Caco-2 (cell line): Measurements from ENCODE around the gene IDH3G. TPM values are rescaled to one million over a fixed set of nuclear protein-coding genes. Genes with fewer than 3 reads are reported as not detected.
A peak's percentile ranks its signal among the peaks of the same experiment; 100 is the strongest.

Experiments
- BruUV-seq: library from RNA; stranded (reverse); fragments of 400-500 nt; replicated peaks from 2 replicates; lab custom pipeline; 2021; lab: Mats Ljungman, UMichigan
- CTCF ChIA-PET: fragments of 300-600 bp; sonication (Branson Sonifier 250); formaldehyde crosslinking; loops from one replicate; lab custom pipeline; 2022; ENCODE audit warnings: antibody characterized with exemption; lab: Charles Lee
- POLR2A ChIA-PET: fragments of 300-600 bp; sonication (Branson Sonifier 250); formaldehyde crosslinking; loops from one replicate; lab custom pipeline; 2022; ENCODE audit warnings: antibody characterized with exemption; lab: Charles Lee
- DNase-seq, 2 experiments: peaks; one replicate each; pipeline versions ENCODE4 v3.0.0 to v3.0.0-alpha.2; 2020 to 2022
- H3K27me3 ChIP-seq: replicated peaks from 2 replicates; pipeline ENCODE4 v1.6.0; 2011; ENCODE audit warnings: low read length; ENCODE audit not compliant: control insufficient read depth, insufficient read depth
- H3K36me3 ChIP-seq: 2 replicates; pipeline ENCODE4 v1.5.1; 2011; ENCODE audit warnings: low read length; ENCODE audit not compliant: control insufficient read depth, insufficient read depth
- H3K4me1 ChIP-seq: fragments of 250-450 bp; sonication (Bioruptor Pico); 2 replicates; pipeline ENCODE4 v1.5.1; 2020; ENCODE audit warnings: mild to moderate bottlenecking
- H3K4me3 ChIP-seq: 2 replicates; pipeline ENCODE4 v1.5.1; 2011; ENCODE audit warnings: low read depth, mild to moderate bottlenecking, control low read depth, low read length
- H3K9me3 ChIP-seq: fragments of 250-450 bp; sonication (Bioruptor Pico); 2 replicates; pipeline ENCODE4 v1.5.1; 2020; ENCODE audit warnings: mild to moderate bottlenecking, moderate library complexity
- H3K27ac Mint-ChIP-seq: one replicate; pipeline ENCODE4 v1.8.0; 2022; ENCODE audit warnings: mixed read lengths; ENCODE audit not compliant: unreplicated experiment
- H3K27me3 Mint-ChIP-seq: one replicate; pipeline ENCODE4 v1.8.0; 2022; ENCODE audit warnings: mixed read lengths; ENCODE audit not compliant: insufficient read depth, unreplicated experiment
- H3K36me3 Mint-ChIP-seq: one replicate; pipeline ENCODE4 v1.8.0; 2022; ENCODE audit warnings: mild to moderate bottlenecking, mixed read lengths; ENCODE audit not compliant: insufficient read depth, unreplicated experiment
- H3K4me1 Mint-ChIP-seq: one replicate; pipeline ENCODE4 v1.8.0; 2022; ENCODE audit warnings: low read depth, mixed read lengths; ENCODE audit not compliant: unreplicated experiment
- H3K4me3 Mint-ChIP-seq: one replicate; pipeline ENCODE4 v1.8.0; 2022; ENCODE audit warnings: mild to moderate bottlenecking, moderate library complexity, mixed read lengths; ENCODE audit not compliant: unreplicated experiment
- H3K9me3 Mint-ChIP-seq: one replicate; pipeline ENCODE4 v1.8.0; 2022; ENCODE audit warnings: mixed read lengths; ENCODE audit not compliant: unreplicated experiment
- intact Hi-C: fragments of 100-400 bp; cut with micrococcal nuclease; formaldehyde crosslinking; loops from one replicate; pipeline ENCODE4 v1.10.0; 2022; ENCODE audit not compliant: unreplicated experiment
- total RNA-seq: library from RNA; stranded (reverse); gene quantifications from 2 replicates; pipeline ENCODE4 v1.2.3, GENCODE V29; 2022
- TF ChIP-seq, protein P1 (sequence below), 2 experiments: fragments of 200-600 bp in 1 of 2; IDR thresholded peaks; 1 replicate in 1 of 2; 2 replicates in 1 of 2; pipeline versions ENCODE4 v1.5.1 to v1.8.0; 2011 to 2022; ENCODE audit warnings: antibody characterized with exemption in 1 of 2, control low read depth in 1 of 2, inconsistent platforms in 1 of 2, low read depth in 1 of 2, low read length in 1 of 2, mild to moderate bottlenecking in 1 of 2, moderate library complexity in 1 of 2; ENCODE audit not compliant: insufficient read depth in 1 of 2, severe bottlenecking in 1 of 2, unreplicated experiment in 1 of 2

The IDH3G gene
- total RNA-seq, 1 experiment from 2014 or later = 53.3 TPM

DNA sequence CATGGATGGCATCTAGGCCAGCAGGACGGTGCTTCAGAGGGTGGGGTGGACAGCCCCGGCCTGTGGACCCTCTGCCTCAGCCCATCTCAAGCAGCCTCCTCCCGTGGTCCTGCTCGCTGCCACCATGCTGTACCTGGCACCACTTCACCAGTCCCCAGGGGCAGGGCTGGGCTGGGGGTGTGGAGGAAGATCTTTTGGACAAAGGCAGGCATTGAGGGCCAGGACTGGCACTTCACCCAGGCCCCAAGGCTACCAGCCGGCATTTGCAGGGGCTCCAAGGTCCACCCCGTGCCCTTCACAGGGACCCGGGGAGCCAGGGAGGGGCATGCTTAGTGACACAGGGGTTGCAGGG lies 29.4 kb downstream of the IDH3G start:
- TF ChIP-seq, protein P1, sequence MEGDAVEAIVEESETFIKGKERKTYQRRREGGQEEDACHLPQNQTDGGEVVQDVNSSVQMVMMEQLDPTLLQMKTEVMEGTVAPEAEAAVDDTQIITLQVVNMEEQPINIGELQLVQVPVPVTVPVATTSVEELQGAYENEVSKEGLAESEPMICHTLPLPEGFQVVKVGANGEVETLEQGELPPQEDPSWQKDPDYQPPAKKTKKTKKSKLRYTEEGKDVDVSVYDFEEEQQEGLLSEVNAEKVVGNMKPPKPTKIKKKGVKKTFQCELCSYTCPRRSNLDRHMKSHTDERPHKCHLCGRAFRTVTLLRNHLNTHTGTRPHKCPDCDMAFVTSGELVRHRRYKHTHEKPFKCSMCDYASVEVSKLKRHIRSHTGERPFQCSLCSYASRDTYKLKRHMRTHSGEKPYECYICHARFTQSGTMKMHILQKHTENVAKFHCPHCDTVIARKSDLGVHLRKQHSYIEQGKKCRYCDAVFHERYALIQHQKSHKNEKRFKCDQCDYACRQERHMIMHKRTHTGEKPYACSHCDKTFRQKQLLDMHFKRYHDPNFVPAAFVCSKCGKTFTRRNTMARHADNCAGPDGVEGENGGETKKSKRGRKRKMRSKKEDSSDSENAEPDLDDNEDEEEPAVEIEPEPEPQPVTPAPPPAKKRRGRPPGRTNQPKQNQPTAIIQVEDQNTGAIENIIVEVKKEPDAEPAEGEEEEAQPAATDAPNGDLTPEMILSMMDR (IDR thresholded peaks at IDR 0.05; ENCODE audit: insufficient read depth in 1 of 2, low read depth in 1 of 2, low read length in 1 of 2, severe bottlenecking in 1 of 2, unreplicated experiment in 1 of 2) = no peak
- ChIA-PET CTCF (no interaction called here), POLR2A (no interaction called here)
- no peak overlapping the region for H3K27ac Mint-ChIP-seq
- Histone ChIP-seq H3K4me1 (no peaks in the 10 kb centered on the region), H3K9me3 (no peaks in the 10 kb centered on the region), H3K36me3 (no peaks in the 10 kb centered on the region), H3K27me3 (no peaks in the 10 kb centered on the region), H3K4me3 (no peak overlapping the region)
- no peaks in the 10 kb centered on the region for H3K9me3 Mint-ChIP-seq
- H3K36me3 Mint-ChIP-seq = peaks cover 4% of the 10 kb centered on the region
- DNase-seq = no peak
- H3K27me3 Mint-ChIP-seq = no peaks in the 10 kb centered on the region
- H3K4me3 Mint-ChIP-seq = no peak overlapping the region
- no TSS peak for BruUV-seq
- no peaks in the 10 kb centered on the region for H3K4me1 Mint-ChIP-seq
- intact Hi-C loops = loop anchor here (1.0 kb wide), 2 partner anchors 160 to 183 kb away; no protein-coding TSS in a partner anchor

DNA sequence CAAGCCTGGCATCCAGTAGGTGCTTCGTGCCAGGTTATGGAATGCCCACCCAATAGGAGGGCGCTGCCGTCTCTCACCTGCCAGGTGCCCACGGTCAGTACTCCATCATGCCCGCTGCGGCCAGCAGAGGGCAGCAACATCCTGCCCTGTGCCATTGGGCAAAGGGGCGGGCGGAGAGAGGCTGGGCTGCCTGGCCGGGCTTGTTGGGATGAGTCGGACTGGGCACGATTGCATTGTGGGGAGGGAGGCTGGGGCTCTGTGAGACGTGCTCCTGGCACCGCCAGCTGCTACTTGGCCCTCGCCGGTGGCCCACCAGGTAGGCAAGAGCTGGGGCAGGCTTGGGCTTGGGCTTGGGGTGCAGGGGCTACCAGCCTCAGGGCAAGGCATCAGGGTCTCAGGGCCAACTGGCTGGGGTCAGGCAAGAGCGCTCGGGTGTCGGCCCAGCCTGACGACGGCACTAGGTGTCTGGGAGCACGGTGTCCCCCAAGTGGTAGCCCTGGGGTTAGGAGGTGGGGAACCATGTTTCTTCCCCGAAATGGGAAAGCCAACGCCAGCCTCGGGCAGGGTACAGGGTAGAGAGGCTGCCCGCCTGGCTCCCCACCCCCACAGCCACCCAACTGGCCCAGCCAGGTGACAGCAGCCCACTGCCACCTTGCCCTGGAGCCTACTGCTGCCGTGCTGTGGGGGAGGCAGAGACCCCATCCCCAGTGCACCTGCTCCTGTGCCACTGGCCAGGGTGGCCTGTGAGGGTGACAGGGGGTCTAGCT lies 30.0 kb downstream of the IDH3G start, which contains the start of gene PLXNB3:
PLXNB3 (plus strand) TSS at position 261 of the 767 bp plus-strand sequence. CDS start 1,287 bp downstream, outside the sequence.
- Mint-ChIP-seq H3K9me3 (no peaks in the 10 kb centered on the region), H3K27me3 (no peaks in the 10 kb centered on the region), H3K4me3 (no peak within 1 kb of the TSS), H3K4me1 (no peaks in the 10 kb centered on the region), H3K27ac (no peak within 1 kb of the TSS), H3K36me3 (peaks cover 4% of the 10 kb centered on the region)
- Histone ChIP-seq H3K36me3 (no peaks in the 10 kb centered on the region), H3K4me1 (no peaks in the 10 kb centered on the region), H3K27me3 (no peaks in the 10 kb centered on the region), H3K9me3 (no peaks in the 10 kb centered on the region), H3K4me3 (no peak within 1 kb of the TSS)
- POLR2A ChIA-PET = no interaction called here
- BruUV-seq = no TSS peak
- CTCF ChIA-PET = no interaction called here
- TF ChIP-seq, protein P1 (IDR thresholded peaks at IDR 0.05; ENCODE audit: insufficient read depth in 1 of 2, low read depth in 1 of 2, low read length in 1 of 2, severe bottlenecking in 1 of 2, unreplicated experiment in 1 of 2) = peak; percentile 58 to 75
- peak; percentile 66 to 75 for DNase-seq
- intact Hi-C loops = loop anchor here (1.0 kb wide), 2 partner anchors 160 to 183 kb away; no protein-coding TSS in a partner anchor

DNA sequence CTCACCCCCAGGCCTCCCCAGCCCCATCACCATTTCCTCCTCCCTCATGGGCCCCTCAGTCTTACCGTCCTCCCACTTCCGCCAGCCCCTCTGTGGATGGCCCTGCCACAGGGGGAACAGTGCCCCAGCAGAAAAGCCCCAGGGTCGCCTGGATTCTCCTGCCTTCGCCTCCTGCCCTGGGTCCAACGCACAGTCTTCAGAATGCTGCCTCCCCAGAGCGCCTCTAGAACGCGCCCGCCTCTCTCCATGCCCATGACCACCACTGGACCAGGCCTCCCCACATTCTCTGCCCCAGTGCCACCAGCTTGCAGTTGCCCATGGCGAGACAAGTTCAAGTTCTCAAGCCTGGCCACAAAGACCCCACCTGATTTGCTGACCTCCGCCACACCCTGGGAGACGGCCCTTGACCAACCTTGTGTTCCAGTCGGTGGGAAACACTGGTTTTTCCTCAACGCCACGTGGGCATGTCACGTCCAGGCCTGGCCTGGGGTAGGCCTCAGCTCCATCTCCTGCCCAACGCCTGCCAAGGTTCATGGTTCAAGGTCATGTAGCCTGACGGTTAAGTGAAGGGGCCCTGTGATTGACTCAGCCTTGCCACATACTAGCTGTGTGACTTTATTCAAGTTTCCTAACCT lies 30.8 kb downstream of the IDH3G start:
- Mint-ChIP-seq H3K4me1 (no peaks in the 10 kb centered on the region), H3K27ac (no peak overlapping the region), H3K4me3 (no peak overlapping the region), H3K36me3 (peaks cover 4% of the 10 kb centered on the region), H3K27me3 (no peaks in the 10 kb centered on the region), H3K9me3 (no peaks in the 10 kb centered on the region)
- TF ChIP-seq, protein P1 (IDR thresholded peaks at IDR 0.05; ENCODE audit: insufficient read depth in 1 of 2, low read depth in 1 of 2, low read length in 1 of 2, severe bottlenecking in 1 of 2, unreplicated experiment in 1 of 2) = no peak
- H3K9me3 ChIP-seq = no peaks in the 10 kb centered on the region
- CTCF ChIA-PET = no interaction called here
- intact Hi-C loops = no loop called here
- no peaks in the 10 kb centered on the region for H3K27me3 ChIP-seq
- no peaks in the 10 kb centered on the region for H3K36me3 ChIP-seq
- no peaks in the 10 kb centered on the region for H3K4me1 ChIP-seq
- no TSS peak for BruUV-seq
- POLR2A ChIA-PET = no interaction called here
- H3K4me3 ChIP-seq = no peak overlapping the region
- DNase-seq = no peak
